WTC11 (cell line): ENCODE results near the gene TAF6. TPM values are rescaled to one million over a fixed set of nuclear protein-coding genes. Genes with fewer than 3 reads are reported as not detected.

Experiments
- ATAC-seq: fragments of 200-7000 bp; cut with Tn5 transposase; 2 replicates; pipeline ENCODE4 v1.10.0; 2021; ENCODE audit warnings: mild to moderate bottlenecking, moderate library complexity
- CTCF ChIA-PET: fragments of 300-600 bp; sonication (Branson Sonifier 250); formaldehyde crosslinking; loops from one replicate; lab custom pipeline; 2021; ENCODE audit warnings: antibody characterized with exemption; lab: Charles Lee
- POLR2A ChIA-PET: fragments of 350-600 bp; sonication (Branson Sonifier 250); formaldehyde crosslinking; loops from one replicate; lab custom pipeline; 2021; ENCODE audit warnings: antibody characterized with exemption; lab: Charles Lee
- DNase-seq: peaks from one replicate; pipeline ENCODE4 v3.0.0; 2021; ENCODE audit warnings: low spot score
- H3K27ac Mint-ChIP-seq: 2 replicates; pipeline ENCODE4 v1.8.0; 2021; ENCODE audit warnings: mixed read lengths
- H3K27me3 Mint-ChIP-seq: 2 replicates; pipeline ENCODE4 v1.8.0; 2021; ENCODE audit warnings: low read depth, mild to moderate bottlenecking, moderate library complexity, mixed read lengths
- H3K36me3 Mint-ChIP-seq: 2 replicates; pipeline ENCODE4 v1.8.0; 2021; ENCODE audit warnings: mixed read lengths
- H3K4me1 Mint-ChIP-seq: 2 replicates; pipeline ENCODE4 v1.8.0; 2022; ENCODE audit warnings: mixed read lengths
- H3K4me3 Mint-ChIP-seq: 2 replicates; pipeline ENCODE4 v1.8.0; 2021; ENCODE audit warnings: mild to moderate bottlenecking, moderate library complexity, mixed read lengths
- H3K9me3 Mint-ChIP-seq: 2 replicates; pipeline ENCODE4 v1.8.0; 2021; ENCODE audit warnings: mixed read lengths
- CREM ChIP-seq: sonication (generic); formaldehyde crosslinking; IDR thresholded peaks from 2 replicates; pipeline ENCODE4 v1.8.1; 2022; ENCODE audit warnings: mild to moderate bottlenecking, missing genetic modification reagents, moderate library complexity
- ELF4 ChIP-seq: sonication (generic); formaldehyde crosslinking; IDR thresholded peaks from 2 replicates; pipeline ENCODE4 v1.8.1; 2022; ENCODE audit warnings: low read depth, mild to moderate bottlenecking, moderate library complexity, missing genetic modification reagents
- ESRRA ChIP-seq: sonication (generic); formaldehyde crosslinking; IDR thresholded peaks from 2 replicates; pipeline ENCODE4 v1.8.1; 2022; ENCODE audit warnings: mild to moderate bottlenecking, missing genetic modification reagents, borderline replicate concordance
- FOXP1 ChIP-seq: sonication (generic); formaldehyde crosslinking; IDR thresholded peaks from 2 replicates; pipeline ENCODE4 v1.8.0; 2022; ENCODE audit warnings: missing genetic modification reagents, mild to moderate bottlenecking, moderate library complexity, borderline replicate concordance
- GABPB1 ChIP-seq: sonication (generic); formaldehyde crosslinking; IDR thresholded peaks from 2 replicates; pipeline ENCODE4 v1.8.1; 2023; ENCODE audit warnings: mild to moderate bottlenecking, missing genetic modification reagents
- KAT7 ChIP-seq: sonication (generic); formaldehyde crosslinking; IDR thresholded peaks from 2 replicates; pipeline ENCODE4 v1.8.1; 2023; ENCODE audit warnings: missing genetic modification reagents, mild to moderate bottlenecking, borderline replicate concordance
- MLX ChIP-seq: sonication (generic); formaldehyde crosslinking; IDR thresholded peaks from 2 replicates; pipeline ENCODE4 v1.8.1; 2023; ENCODE audit warnings: mild to moderate bottlenecking, missing genetic modification reagents, moderate library complexity
- MYBL2 ChIP-seq: sonication (generic); formaldehyde crosslinking; IDR thresholded peaks from 2 replicates; pipeline ENCODE4 v1.8.1; 2023; ENCODE audit warnings: mild to moderate bottlenecking, moderate library complexity, missing genetic modification reagents
- NFYB ChIP-seq: sonication (generic); formaldehyde crosslinking; conservative IDR thresholded peaks from 2 replicates; pipeline ENCODE4 v1.8.0; 2022; ENCODE audit warnings: low read depth, missing genetic modification reagents
- SP1 ChIP-seq: sonication (generic); formaldehyde crosslinking; conservative IDR thresholded peaks from 2 replicates; pipeline ENCODE4 v1.8.1; 2022; ENCODE audit warnings: missing genetic modification reagents
- TCF7 ChIP-seq: sonication (generic); formaldehyde crosslinking; IDR thresholded peaks from 2 replicates; pipeline ENCODE4 v1.8.0; 2022; ENCODE audit warnings: mild to moderate bottlenecking, low read depth, missing genetic modification reagents, moderate library complexity
- TEAD4 ChIP-seq: sonication (generic); formaldehyde crosslinking; IDR thresholded peaks from 2 replicates; pipeline ENCODE4 v1.8.0; 2022; ENCODE audit warnings: mild to moderate bottlenecking, missing genetic modification reagents
- ZNF121 ChIP-seq: sonication (generic); formaldehyde crosslinking; IDR thresholded peaks from 2 replicates; pipeline ENCODE4 v1.8.0; 2023; ENCODE audit warnings: missing genetic modification reagents
- ZNF263 ChIP-seq: sonication (generic); formaldehyde crosslinking; IDR thresholded peaks from 2 replicates; pipeline ENCODE4 v1.8.1; 2022; ENCODE audit warnings: low read depth, mild to moderate bottlenecking, moderate library complexity, missing genetic modification reagents
- ZNF317 ChIP-seq: sonication (generic); formaldehyde crosslinking; IDR thresholded peaks from 2 replicates; pipeline ENCODE4 v1.8.1; 2023; ENCODE audit warnings: low read depth, mild to moderate bottlenecking, moderate library complexity, missing genetic modification reagents, borderline replicate concordance
- total RNA-seq: library from RNA; stranded (reverse); gene quantifications from 3 replicates; pipeline ENCODE4 v1.2.3, GENCODE V29; 2021
- TF ChIP-seq, protein P1 (sequence below): fragments of 250-450 bp; sonication (Bioruptor Pico); conservative IDR thresholded peaks from 2 replicates; pipeline ENCODE4 v1.9.0; 2021; ENCODE audit warnings: mild to moderate bottlenecking
- TF ChIP-seq, protein P2 (sequence below): sonication (generic); formaldehyde crosslinking; IDR thresholded peaks from 2 replicates; pipeline ENCODE4 v1.8.0; 2023; ENCODE audit warnings: missing genetic modification reagents, mild to moderate bottlenecking, borderline replicate concordance

Gene TAF6
- total RNA-seq, 1 experiment from 2014 or later, result 121 TPM

DNA sequence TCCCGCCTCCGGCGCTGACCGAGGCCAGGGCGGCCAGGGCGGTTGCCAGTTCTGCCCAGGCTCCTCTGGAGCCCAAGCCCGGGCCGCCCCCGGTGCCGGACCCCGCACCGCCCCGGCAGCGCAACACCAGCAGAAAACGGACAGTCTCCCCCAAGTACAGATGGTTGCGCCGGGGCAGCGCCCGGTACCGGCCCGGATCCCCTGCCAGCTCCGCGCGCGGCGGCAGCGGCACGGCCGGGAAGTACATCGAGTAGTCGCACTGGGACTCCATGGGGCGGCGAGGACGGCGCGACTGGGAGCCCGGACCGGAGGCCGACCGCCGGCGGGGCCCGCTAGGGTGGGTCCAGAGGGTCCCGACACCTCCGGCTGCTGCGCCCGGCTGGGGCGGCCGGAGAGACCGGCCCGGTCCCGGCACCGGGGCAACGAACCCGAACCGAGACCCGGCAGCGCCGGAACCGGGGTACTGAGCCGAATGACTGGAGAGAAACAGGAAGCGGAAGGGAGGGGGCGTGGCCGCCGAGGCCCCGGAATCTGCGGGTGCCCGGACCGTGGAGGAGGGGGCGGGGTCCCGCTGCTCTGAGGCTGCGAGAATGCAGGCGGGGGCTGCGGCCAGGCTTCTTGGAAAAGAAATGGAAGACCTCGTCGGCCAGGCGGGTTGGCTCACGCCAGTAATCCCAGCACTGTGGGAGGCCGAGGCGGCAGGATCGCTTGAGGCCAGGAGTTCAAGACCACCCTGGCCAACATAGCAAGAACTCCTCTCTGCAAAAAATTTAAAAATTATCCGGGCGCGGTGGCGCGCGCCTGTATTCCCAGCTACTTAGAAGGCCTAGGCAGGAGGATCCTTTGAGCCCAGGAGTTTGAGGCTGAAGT, 39.3 kb upstream of the TAF6 start, which contains the start of gene TRAPPC14 (continued):
- TF ChIP-seq MLX (CRISPR knock-in tag) (0 out of 2 replicates have a peak, but pooled peaks have one; percentile 28), KAT7 (CRISPR knock-in tag) (no peak), TEAD4 (CRISPR knock-in tag) (0 out of 2 replicates have a peak, but pooled peaks have one; percentile 19), TCF7 (no peak), MYBL2 (CRISPR knock-in tag) (0 out of 2 replicates have a peak, but pooled peaks have one; percentile 42), SP1 (CRISPR knock-in tag) (peak; percentile 96), FOXP1 (CRISPR knock-in tag) (peak; percentile 58; the same call in 1 of the 2 replicates), GABPB1 (CRISPR knock-in tag) (peak; percentile 65), CREM (CRISPR knock-in tag) (peak; percentile 82; the same call in 1 of the 2 replicates)

GRCh38 chr7:100157334-100158228, 38.4 kb upstream of the TAF6 start:
- Mint-ChIP-seq H3K27ac (peak overlapping the region; percentile 87), H3K27me3 (no peaks in the 10 kb centered on the region), H3K36me3 (peaks cover 21% of the 10 kb centered on the region), H3K4me1 (peaks cover 33% of the 10 kb centered on the region), H3K9me3 (no peaks in the 10 kb centered on the region), H3K4me3 (peak overlapping the region; percentile 75)
- ChIA-PET POLR2A (interaction anchor here (0.5 to 0.6 kb wide), 2 partner anchors 9 to 308 kb away, joined by 3 read pairs; partner anchors contain the start of gene LAMTOR4), CTCF (interaction anchor here (0.6 to 1.8 kb wide), 6 partner anchors 9 to 60 kb away, joined by 3 to 6 read pairs (median 4); partner anchors contain the start of genes GAL3ST4 and LAMTOR4)
- no peak for DNase-seq
- TF ChIP-seq ZNF263 (CRISPR knock-in tag) (no peak), ESRRA (CRISPR knock-in tag) (no peak), ZNF317 (no peak), TCF7 (no peak), ELF4 (no peak), MYBL2 (CRISPR knock-in tag) (no peak), ZNF121 (no peak), NFYB (CRISPR knock-in tag) (no peak)
- TF ChIP-seq, protein P1, sequence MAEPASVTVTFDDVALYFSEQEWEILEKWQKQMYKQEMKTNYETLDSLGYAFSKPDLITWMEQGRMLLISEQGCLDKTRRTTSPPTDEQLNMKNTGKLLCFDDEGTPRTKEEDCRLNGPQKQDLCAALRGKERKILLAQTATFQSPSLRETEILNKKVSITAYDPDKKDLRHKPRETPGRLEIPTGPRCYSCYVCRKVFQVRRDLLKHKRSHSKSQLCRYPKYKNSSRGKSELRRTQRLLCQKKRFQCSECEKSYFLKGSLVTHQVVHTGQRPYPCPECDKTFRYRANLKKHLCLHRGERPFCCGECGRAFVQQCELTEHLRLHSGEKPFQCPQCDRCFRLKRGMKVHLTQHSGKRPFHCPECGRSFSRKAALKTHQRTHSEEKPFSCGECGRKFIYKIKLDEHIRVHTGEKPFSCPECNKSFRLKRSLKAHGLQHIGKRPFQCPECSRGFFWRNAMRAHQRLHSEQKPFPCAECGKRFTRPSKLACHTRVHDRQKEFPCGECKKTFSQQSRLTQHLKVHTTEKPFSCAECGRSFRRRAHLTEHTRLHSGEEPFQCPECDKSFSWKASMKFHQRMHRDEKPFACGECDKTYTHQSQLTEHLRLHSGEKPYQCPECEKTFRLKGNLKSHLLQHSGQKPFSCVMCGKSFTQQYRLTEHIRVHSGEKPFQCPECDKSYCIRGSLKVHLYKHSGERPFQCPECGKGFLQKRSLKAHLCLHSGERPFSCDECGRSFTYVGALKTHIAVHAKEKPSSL, result no peak
- TF ChIP-seq, protein P2, sequence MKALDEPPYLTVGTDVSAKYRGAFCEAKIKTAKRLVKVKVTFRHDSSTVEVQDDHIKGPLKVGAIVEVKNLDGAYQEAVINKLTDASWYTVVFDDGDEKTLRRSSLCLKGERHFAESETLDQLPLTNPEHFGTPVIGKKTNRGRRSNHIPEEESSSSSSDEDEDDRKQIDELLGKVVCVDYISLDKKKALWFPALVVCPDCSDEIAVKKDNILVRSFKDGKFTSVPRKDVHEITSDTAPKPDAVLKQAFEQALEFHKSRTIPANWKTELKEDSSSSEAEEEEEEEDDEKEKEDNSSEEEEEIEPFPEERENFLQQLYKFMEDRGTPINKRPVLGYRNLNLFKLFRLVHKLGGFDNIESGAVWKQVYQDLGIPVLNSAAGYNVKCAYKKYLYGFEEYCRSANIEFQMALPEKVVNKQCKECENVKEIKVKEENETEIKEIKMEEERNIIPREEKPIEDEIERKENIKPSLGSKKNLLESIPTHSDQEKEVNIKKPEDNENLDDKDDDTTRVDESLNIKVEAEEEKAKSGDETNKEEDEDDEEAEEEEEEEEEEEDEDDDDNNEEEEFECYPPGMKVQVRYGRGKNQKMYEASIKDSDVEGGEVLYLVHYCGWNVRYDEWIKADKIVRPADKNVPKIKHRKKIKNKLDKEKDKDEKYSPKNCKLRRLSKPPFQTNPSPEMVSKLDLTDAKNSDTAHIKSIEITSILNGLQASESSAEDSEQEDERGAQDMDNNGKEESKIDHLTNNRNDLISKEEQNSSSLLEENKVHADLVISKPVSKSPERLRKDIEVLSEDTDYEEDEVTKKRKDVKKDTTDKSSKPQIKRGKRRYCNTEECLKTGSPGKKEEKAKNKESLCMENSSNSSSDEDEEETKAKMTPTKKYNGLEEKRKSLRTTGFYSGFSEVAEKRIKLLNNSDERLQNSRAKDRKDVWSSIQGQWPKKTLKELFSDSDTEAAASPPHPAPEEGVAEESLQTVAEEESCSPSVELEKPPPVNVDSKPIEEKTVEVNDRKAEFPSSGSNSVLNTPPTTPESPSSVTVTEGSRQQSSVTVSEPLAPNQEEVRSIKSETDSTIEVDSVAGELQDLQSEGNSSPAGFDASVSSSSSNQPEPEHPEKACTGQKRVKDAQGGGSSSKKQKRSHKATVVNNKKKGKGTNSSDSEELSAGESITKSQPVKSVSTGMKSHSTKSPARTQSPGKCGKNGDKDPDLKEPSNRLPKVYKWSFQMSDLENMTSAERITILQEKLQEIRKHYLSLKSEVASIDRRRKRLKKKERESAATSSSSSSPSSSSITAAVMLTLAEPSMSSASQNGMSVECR (CRISPR knock-in tag), result no peak
- ATAC-seq, result peak; percentile 13
